HG03097 (cell line): ENCODE results near the gene RABGAP1L.
"Not testable (repeated sequence)": the region's sequence is repeated elsewhere in the genome, so short reads cannot be mapped to it uniquely, and the experiment has no call there.

ENCODE experiments used
- ATAC-seq: cut with Tn5 transposase; IDR thresholded peaks from one replicate; pipeline ENCODE4 v1.9.1; 2021; ENCODE audit not compliant: unreplicated experiment, low FRiP score

Gene RABGAP1L

DNA sequence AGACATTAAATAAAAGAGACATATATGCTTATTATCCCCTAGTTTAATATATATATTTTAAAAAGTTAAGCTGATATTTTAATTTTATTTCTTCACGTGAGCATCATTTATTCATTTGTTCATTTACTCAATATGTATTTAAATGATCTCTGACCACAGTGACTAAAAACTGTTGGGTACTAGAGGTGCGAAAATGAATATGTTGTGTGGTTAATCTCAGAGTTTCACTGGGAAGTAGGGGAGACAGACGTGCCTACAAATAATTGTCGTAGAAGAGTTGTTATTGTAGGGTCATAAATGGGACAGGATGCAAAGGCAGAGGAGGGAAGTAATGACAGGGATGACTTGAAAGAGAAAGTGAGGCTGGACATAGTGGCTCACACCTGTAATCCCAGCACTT, 627.4 kb downstream of the RABGAP1L start:
- peak; percentile 64 for ATAC-seq

DNA sequence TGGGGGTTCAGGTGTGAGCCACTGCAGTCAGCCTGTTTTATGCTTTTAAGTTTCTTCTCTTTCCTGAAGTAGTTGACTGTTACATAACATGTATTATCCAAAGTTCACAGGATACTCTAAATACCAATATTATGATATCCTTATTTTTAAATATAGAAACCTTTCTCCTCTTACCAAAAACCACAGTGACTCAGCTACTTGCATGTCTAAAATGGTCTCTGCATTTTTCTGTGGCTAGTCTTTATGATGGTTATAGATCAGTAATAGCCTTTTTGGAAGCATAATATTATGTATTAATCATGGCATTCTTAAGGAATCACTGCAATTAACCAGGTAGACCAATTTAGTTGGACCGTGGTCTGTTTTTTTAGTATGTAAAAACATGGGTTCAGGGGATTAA, 629.7 kb downstream of the RABGAP1L start:
- ATAC-seq = no peak

DNA sequence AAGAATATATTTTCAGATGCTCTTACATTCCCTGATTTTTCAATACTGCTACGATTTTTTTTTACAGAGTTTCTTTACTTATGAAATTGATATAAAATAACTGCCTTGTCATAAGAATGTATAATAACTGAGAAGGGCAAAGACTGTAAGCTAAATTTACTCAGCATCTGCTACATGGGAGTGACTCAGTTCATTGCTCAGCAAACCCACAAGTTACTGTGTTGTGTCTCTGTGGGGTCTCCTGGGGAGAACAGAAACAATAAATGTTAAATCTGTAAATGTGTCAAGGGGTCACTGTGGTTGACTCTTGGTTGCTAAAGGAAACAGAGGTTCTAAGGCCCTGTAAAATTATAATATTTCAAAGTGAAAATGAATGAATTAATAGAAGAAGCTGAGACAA, 630.1 kb downstream of the RABGAP1L start:
- peak; percentile 69 for ATAC-seq

DNA sequence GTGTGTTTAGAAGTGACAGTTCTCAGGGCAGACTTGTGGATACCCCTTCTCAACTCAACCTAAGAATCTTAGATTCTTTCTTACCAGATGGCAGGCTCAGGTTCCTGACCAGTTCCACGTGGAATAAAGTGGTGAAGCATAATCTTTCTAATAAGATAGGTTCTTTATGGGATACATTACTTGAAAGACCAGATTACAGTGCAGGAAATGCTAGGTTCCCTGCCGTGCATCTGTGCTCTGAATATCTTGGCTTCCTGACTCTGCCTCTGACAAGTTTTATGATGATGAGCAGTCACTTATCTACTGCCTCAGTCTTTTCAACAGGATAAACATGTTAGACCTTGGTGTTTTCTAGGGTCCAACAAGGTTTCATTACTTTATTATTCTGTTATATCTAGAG, 632.5 kb downstream of the RABGAP1L start:
- no peak for ATAC-seq

DNA sequence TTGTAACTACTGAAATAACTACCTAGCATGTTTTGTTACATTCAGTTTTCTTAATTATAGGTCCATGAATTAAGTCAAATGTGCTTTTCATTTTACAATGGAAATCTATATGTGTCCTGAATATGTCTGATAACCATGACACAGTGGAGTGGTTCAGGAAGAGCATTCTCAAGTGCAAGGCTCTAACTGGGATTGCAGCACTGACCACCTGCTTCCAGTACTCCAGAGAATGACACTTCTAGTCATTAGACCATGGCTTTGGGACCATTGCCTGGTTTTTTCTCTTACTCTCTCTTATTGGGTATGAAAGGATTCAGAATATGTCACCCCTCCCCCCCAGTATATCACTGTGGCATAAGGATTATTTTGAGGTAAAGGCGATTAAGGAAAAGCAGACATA, 635.5 kb downstream of the RABGAP1L start:
- no peak for ATAC-seq

DNA sequence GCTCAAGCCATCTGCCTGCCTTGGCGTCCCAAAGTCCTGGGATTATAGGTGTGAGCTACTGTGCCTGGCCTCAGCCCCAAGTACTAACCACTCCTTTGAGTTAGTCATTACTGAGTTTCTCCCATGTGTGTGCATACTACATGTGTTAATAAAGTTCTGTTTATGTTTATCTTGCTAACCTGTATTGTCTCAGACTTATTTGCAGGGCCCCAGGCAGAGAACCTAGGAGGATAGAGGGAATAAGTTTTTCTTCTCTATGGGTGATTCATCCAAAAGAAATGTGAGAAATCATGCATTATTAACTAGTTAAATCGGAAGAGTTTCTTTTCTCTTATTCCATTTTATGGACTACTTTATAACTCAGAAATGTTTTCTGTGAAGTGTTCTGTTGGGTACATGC, 636.5 kb downstream of the RABGAP1L start:
- no peak for ATAC-seq

DNA sequence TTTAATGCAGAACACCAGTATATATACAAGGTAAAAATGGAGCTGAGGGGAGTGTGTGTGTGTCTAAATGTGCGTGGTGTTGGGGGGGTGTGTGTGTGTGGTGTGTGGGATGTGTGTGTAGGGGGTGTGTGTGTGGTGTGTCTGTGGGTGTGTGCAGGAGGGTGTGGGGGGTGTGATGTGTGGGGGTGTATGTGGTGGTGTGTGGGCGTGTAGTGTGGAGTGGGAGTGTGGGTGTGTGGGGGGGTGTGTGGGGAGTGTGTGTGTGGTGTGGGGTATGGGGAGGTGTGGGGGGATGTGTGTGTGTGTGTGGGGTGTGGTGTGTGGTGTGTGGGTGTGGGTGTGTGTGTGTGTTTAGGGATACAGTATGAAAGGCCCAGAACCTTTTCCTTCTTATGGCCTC, 638.1 kb downstream of the RABGAP1L start:
- ATAC-seq = no peak

DNA sequence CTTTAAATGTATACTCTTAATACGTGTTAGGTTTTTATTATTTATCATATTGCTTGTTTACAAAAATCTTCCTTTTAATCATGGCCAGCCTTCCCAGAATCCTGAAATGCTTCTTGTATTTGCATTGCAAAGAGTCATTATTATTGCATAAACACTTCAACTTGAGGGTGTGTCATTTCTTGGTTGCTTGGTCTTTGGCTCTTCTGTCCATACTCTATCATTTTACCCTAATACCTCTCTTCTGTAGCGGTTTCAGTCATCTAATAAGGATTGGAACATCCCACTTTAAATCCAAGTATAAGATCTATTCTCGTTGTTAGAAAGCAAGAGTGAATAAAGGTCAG, 639.8 kb downstream of the RABGAP1L start:
- no peak for ATAC-seq

DNA sequence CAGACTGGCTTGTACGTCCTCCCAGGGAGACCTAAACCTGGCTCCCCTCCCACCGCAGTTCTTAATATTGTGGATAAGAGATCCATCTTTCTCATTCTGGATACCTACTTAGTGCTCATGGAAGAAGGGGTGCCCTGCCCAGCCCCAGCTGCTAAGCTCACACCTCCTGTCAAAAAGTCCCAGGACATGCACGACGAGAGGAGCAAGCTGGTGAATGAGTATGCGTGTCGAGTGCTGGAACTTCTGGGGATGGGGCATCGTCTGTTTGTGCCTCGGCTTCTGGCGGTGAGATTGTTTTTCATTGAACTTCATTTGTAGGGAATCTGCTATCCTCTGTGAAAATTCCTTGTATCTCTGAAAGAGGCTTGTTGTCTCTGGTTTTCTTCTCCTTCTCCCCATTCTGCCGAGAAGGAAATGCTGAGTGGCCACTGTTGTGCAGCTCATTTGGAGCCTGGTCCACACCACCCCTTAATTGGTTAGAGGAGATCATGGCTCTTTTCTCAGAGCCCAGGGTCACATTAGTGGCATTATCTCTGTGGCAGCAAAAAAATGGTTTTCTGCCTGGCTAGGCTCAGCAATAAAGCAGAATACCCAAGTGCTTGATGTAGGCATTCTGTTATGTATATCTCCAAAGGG, 641.0 kb downstream of the RABGAP1L start:
- peak; percentile 1 for ATAC-seq

DNA sequence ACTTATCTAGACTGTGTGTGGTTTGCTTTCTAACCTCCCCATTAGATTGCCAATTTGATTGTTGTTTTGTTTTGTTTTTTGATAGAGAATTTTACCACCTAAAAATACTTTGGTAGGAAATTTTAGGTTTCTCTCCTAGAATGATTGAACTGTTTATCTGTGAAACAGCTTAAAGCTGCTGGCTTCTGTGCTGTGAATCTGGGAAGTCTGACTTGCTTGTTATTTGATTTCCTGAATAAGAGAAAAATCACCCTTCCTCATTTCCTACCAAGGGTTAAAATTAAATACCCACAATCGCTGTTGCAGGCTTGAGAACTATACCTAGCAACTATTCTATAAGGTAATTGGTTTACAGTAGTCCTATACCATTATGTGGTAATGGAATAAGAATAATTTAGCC, 641.6 kb downstream of the RABGAP1L start:
- ATAC-seq = no peak

DNA sequence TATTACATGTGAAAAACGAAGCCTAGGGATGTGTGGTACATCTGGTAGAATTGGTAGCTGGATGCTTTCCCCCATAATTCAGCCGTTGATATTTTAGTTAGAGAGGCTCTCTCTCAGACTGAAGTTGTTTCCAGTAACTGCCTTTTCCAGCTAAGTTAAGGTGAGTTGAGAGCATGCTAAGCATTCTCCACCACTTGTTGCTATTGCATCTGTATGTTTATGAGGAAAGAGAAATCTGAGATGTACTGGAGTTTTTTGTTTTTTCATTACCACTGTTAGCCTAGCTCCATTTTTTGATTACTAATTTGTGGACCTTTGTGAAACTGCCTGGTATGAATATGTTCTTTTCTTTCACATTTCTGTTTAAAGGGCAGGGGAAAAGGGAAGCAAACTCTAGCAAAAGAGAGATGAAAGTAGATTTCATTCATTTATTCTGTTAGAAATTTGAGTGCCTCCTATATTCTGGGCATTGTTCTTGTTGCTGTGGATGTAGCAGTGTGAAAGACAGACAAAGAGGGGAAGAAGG, 650.5 kb downstream of the RABGAP1L start:
- ATAC-seq = no peak

DNA sequence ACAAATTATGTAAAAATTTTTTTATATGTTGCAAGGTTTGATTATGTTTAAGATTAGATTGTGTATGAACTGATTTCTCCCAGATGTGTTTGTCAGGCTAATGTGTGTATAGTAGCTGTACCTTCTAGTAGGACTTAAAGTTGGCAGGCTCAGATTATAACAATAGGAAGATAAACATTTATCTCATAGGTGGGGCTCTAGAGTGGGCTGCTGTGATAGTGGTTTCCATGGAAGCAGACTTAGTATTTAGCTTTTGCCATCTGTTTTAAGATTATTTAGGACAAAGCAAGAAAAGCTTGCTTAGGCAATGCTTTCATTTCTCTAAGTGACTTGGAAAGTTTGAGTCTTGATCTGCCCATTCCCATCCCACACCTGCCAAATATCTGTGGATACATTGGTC, 652.7 kb downstream of the RABGAP1L start:
- ATAC-seq = no peak

DNA sequence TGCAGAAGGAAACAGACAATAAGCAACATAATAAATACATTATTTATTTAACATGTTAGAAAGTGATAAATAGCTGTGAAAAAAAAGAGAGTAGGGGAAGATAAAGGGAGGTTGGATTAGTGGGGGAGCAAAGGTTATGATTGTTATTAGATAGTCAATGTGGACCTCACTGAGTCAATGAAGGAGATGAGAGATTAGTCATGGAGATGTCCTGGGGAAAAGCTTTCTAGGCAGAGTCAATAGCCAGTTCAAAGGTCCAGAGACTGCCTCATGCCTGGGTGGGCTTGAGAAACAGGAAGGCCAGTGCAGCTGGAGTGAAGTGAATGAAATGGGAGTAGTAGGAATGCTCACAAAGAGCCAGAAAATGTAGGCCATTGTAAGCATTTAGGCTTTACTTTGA, 653.3 kb downstream of the RABGAP1L start:
- no peak for ATAC-seq

DNA sequence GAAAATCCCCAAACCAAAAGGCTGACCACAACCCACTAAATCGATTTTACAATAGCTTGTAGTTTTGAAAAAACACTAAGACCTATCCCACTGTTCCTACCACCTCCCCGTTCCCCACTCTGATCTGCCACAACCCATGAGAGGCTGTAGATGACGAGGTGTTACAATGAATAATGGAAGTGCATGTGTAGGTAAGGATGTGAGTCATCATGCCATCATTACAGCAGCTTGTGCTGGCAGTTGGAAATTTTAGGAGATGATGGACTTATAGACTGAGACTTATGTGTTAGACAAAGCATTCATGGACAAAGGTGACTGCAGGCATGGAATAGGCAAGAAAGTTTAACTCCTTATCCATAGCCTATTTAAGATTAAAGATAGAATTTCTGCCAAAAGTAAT, 655.7 kb downstream of the RABGAP1L start:
- ATAC-seq = no peak

DNA sequence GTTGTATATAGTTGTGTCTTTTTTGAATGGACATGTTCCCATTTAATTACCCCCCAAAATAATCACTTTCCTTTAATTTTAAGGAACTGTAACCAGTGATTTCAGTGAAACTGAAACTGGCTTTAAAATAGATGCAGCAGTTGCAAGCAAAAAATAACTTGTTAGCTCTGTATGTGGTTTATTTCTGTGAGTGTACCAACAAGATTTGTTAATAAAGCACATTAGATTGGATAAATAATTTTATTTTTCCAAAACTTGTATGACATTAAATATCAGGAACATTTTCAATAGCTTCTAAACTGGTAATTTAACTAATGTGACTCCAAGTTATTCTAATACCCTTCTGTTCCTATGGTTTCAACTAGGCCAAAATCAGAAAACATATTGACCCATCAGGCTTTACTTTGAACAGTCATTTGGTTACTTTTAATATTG, 656.2 kb downstream of the RABGAP1L start:
- no peak for ATAC-seq

DNA sequence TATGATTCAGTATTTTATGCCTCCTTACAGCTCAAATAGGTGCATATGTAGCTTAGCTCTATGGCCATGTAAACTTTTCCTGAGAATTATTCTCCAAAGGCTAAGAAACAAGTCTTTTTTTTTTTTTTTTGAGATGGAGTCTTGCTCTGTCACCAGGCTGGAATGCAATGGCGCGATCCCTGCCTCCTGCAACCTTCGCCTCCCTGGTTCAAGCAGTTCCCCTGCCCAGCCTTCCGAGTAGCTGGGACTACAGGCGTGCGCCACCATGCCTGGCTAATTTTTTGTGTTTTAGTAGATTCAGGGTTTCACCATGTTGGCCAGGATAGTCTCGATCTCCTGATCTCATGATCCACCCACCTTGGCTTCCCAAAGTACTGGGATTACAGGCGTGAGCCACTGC, 657.3 kb downstream of the RABGAP1L start:
- ATAC-seq = not testable (repeated sequence)

DNA sequence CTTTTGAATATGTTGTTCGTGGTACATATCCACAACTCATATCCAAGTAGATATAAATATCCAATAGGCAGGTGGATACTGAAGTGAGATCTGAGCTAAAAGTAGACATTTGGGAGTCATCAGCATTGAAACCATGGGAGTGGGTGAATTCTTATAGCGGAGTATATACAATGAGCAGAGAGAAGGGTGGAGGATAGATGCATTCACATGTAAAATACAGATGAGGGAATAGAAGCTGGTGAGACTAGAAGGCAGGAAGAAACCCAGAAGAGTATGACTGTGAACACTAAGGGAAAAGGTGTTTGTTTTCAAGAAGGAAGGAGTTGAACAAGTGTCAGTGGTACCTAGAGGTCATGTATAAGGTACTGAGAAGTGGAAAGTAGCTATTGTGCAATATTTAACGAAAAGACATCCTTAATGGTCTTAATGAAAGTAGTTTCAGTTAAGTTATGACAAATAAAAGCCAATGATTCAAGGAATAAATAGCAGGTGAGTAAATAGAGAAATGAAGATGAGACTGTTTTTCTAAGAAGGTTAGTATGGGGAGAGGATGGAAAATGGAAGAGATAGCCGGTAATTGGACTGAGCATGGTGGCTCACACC, 658.8 kb downstream of the RABGAP1L start:
- no peak for ATAC-seq

DNA sequence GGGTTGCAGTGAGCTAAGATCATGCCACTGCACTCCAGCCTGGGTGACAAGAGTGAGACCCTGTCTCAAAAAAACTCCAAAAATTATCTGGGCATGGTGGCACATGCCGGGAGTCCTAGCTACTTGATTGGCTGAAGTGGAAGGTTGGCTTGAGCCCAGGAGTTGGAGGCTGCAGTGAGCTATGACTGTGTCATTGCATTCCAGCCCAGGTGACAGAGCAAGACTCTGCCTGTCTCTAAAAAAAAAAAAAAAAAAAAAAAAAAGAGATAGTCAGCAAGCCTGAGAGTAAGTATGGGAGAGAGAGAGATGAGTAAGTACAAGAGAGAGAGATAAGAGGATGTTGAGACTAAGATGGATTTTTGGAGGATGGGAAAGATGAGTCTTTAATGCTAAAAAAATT, 659.6 kb downstream of the RABGAP1L start:
- no peak for ATAC-seq

DNA sequence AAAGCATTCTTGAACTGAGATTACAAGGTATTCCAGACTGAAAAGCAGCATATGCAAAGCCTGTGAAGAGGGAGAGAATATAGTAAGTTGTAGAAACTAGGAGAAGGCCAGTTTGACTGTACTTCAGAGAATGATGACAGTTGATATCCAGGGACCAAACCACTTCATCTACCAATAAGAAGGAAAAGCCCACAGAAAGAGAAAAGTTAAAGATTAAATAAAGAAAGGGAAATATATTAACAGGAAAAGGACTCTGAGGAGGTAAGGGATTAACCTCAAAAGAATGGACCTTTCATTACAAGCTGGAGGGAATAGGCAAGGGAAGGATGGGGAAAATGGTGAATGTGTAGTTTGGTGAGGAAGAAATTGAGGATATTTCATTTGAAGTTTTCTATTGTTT, 660.3 kb downstream of the RABGAP1L start:
- no peak for ATAC-seq

DNA sequence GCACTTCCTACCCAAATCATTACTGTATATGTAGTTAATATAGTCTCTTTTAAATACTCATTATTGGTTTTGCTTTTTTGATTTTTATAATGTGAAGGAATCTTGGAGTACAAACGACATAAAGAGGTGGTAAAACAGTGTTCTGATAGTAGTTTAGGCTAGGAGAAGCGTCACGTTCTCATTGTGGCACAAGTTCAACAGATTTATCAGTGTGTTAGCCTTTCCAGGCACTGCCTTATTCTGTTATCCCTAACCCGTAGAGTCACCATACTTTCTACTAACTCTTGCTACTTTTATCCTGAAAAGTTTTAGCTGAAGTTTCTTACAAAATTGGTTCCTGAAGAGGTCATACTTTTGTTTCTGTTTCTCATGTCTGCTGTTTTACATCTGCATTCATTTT, 665.8 kb downstream of the RABGAP1L start:
- no peak for ATAC-seq

DNA sequence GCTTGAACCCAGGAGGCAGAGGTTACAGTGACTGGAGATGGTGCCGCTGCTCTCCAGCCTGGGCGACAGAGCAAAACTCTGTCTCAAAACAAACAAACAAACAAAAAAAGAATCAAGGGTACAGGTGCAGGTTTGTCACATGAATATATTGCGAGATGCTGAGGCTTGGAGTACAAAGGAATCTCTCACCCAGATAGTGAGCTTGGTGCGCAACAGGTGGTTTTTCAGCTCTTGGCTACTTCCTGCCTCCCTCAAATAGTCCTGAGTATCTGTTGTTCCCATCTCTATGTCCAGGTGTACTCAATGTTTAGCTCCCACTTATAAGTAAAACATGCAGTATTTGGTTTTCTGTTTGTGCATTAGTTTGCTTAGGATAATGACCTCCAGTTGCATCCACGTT, 666.5 kb downstream of the RABGAP1L start:
- no peak for ATAC-seq

DNA sequence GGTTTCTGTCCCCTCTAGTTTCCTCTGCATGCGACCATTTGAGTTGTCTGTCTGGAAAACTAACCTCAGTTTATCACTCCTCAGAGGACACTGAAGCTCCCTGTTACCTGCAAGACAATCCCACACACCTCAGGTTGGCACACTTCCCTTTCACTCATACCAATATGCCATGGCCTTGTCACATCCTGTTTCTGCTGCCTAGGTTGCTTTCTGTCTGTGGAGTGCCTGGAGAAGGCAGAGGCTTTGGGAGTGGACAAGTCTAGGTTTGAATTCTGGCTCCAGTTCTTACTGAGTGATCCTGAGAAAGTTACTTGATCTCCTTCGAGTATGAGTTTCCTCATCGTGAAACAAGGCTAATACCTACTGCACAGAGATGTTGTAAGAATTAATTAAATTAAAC, 668.9 kb downstream of the RABGAP1L start:
- no peak for ATAC-seq

DNA sequence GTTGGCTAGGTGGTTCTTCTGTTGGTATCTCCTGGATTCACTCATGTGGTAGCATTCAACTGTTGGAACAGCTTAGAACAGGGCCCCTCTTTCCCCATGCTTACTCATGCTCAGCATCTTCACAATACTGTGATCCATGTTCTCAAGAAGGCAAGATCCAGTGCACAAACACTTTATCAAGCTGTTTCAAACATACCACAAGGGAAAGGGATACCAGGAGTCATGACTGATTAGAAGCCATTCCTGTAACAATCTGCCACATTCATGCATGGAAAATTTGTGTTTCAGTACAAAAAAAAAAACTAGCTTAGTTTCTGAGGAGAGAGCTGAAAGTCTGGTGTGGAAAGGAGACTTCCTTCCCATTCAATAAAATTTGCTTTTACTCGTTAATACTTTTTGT, 670.7 kb downstream of the RABGAP1L start:
- no peak for ATAC-seq
